CD4-positive, alpha-beta T cell (primary cell): ENCODE measurements around the gene ABCC9. TPM values are rescaled to one million over a fixed set of nuclear protein-coding genes. Genes with fewer than 3 reads are reported as not detected.

ENCODE experiments used
- ATAC-seq: fragments of 200-7000 bp; cut with Tn5 transposase; one replicate; pipeline ENCODE4 v1.10.0; 2022; ENCODE audit warnings: mild to moderate bottlenecking; ENCODE audit not compliant: poor library complexity
- CTCF ChIA-PET: fragments of 350-600 bp; sonication (Branson Sonifier 250); formaldehyde crosslinking; loops from one replicate; lab custom pipeline; 2021; ENCODE audit warnings: antibody characterized with exemption, inconsistent platforms; lab: Charles Lee
- POLR2A ChIA-PET: fragments of 350-600 bp; sonication (Branson Sonifier 250); formaldehyde crosslinking; loops from one replicate; lab custom pipeline; 2021; ENCODE audit warnings: antibody characterized with exemption, inconsistent platforms; lab: Charles Lee
- DNase-seq, 14 experiments: peaks; one replicate each; pipeline ENCODE4 v3.0.0-alpha.2; 2013 to 2020; ENCODE audit warnings: mixed read lengths in 2 of 14
- H3K27ac ChIP-seq, 2 donors: one replicate each; pipeline versions ENCODE4 v1.5.1 to v1.7.0; 2013; ENCODE audit warnings: low read length in 2 of 2, low read depth in 1 of 2, mild to moderate bottlenecking in 1 of 2
- H3K27me3 ChIP-seq, 2 experiments: 1 replicate in 1 of 2; 2 replicates in 1 of 2; pipeline versions ENCODE4 v1.6.1 to v1.7.0; 2013; ENCODE audit warnings: low read length in 2 of 2, control low read depth in 1 of 2, mild to moderate bottlenecking in 1 of 2, moderate library complexity in 1 of 2; ENCODE audit not compliant: insufficient read depth in 2 of 2, control insufficient read depth in 1 of 2
- H3K36me3 ChIP-seq: one replicate; pipeline ENCODE4 v1.6.1; 2013; ENCODE audit warnings: low read length, control low read depth; ENCODE audit not compliant: insufficient read depth
- H3K4me1 ChIP-seq: one replicate; pipeline ENCODE4 v1.6.1; 2013; ENCODE audit warnings: low read length, control low read depth; ENCODE audit not compliant: insufficient read depth
- H3K4me3 ChIP-seq: one replicate; pipeline ENCODE4 v1.5.1; 2013; ENCODE audit warnings: mild to moderate bottlenecking, low read length, moderate library complexity
- H3K9me3 ChIP-seq, 2 experiments: 1 replicate in 1 of 2; 2 replicates in 1 of 2; pipeline versions ENCODE4 v1.6.1 to v1.7.0; 2013; ENCODE audit warnings: low read length in 2 of 2, mild to moderate bottlenecking in 2 of 2, control low read depth in 1 of 2, moderate library complexity in 1 of 2; ENCODE audit not compliant: control insufficient read depth in 1 of 2, insufficient read depth in 1 of 2
- H3K27ac Mint-ChIP-seq: one replicate; pipeline ENCODE4 v1.8.0; 2020; ENCODE audit warnings: mixed read lengths
- H3K27me3 Mint-ChIP-seq: one replicate; pipeline ENCODE4 v1.8.0; 2021; ENCODE audit warnings: mixed read lengths
- H3K36me3 Mint-ChIP-seq: one replicate; pipeline ENCODE4 v1.8.0; 2021; ENCODE audit warnings: low read depth, mixed read lengths
- H3K4me1 Mint-ChIP-seq: one replicate; pipeline ENCODE4 v1.8.0; 2021; ENCODE audit warnings: low read depth, mixed read lengths
- H3K4me3 Mint-ChIP-seq: one replicate; pipeline ENCODE4 v1.8.0; 2020; ENCODE audit warnings: mild to moderate bottlenecking, mixed read lengths
- H3K9me3 Mint-ChIP-seq: one replicate; pipeline ENCODE4 v1.8.0; 2020; ENCODE audit warnings: mixed read lengths
- intact Hi-C, 2 experiments: fragments of 100-400 bp; cut with DNase I in 1 of 2; cut with micrococcal nuclease in 1 of 2; formaldehyde crosslinking; loops; one replicate each; pipeline versions ENCODE4 v1.15.1 to v1.9.0; 2023 to 2025; cut with DNase I, micrococcal nuclease
- total RNA-seq, 174 experiments: library from RNA in 2 of 174; stranded (reverse) in 2 of 174; gene quantifications; one replicate each; pipeline ENCODE4 v1.2.3 and lab custom pipeline; 2021 to 2026
- TF ChIP-seq, protein P1 (sequence below): fragments of 200-600 bp; IDR thresholded peaks from one replicate; pipeline ENCODE4 v1.8.0; 2022; ENCODE audit warnings: antibody characterized with exemption, mild to moderate bottlenecking

Gene ABCC9
- total RNA-seq, 2 experiments from 2014 or later = not detected

DNA sequence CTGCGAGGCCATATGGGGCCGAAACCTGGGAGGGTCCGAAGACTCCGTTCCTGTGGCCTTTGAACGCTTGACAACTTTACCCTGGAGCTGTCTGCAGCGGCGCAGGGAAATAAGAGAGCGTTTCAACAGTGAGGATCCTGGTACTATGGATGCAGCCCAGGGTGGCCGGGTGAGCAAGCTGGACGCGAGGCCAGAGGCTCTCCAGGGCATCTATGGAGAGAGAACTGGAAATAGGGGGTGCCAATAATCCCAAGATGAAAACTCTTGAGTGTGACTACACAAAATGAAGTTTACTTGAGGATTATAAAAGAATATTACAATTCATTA, 1.1 kb upstream of the ABCC9 start:
- Mint-ChIP-seq H3K4me3 (no peak overlapping the region), H3K27me3 (peaks cover 90% of the 10 kb centered on the region), H3K4me1 (peaks cover 17% of the 10 kb centered on the region), H3K36me3 (no peaks in the 10 kb centered on the region), H3K9me3 (peaks cover 17% of the 10 kb centered on the region), H3K27ac (no peak overlapping the region)
- ATAC-seq = no peak
- Histone ChIP-seq H3K27me3 (peaks cover 31 to 61% of the 10 kb centered on the region in 2 experiments), H3K4me3 (no peak overlapping the region), H3K4me1 (peaks cover 12% of the 10 kb centered on the region), H3K36me3 (no peaks in the 10 kb centered on the region), H3K27ac (no peak overlapping the region), H3K9me3 (peaks cover 22% of the 10 kb centered on the region in 2 experiments)
- intact Hi-C loops = no loop called here
- TF ChIP-seq, protein P1, sequence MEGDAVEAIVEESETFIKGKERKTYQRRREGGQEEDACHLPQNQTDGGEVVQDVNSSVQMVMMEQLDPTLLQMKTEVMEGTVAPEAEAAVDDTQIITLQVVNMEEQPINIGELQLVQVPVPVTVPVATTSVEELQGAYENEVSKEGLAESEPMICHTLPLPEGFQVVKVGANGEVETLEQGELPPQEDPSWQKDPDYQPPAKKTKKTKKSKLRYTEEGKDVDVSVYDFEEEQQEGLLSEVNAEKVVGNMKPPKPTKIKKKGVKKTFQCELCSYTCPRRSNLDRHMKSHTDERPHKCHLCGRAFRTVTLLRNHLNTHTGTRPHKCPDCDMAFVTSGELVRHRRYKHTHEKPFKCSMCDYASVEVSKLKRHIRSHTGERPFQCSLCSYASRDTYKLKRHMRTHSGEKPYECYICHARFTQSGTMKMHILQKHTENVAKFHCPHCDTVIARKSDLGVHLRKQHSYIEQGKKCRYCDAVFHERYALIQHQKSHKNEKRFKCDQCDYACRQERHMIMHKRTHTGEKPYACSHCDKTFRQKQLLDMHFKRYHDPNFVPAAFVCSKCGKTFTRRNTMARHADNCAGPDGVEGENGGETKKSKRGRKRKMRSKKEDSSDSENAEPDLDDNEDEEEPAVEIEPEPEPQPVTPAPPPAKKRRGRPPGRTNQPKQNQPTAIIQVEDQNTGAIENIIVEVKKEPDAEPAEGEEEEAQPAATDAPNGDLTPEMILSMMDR = no peak
- DNase-seq = no peak
- POLR2A ChIA-PET = no interaction called here
- CTCF ChIA-PET = no interaction called here

DNA sequence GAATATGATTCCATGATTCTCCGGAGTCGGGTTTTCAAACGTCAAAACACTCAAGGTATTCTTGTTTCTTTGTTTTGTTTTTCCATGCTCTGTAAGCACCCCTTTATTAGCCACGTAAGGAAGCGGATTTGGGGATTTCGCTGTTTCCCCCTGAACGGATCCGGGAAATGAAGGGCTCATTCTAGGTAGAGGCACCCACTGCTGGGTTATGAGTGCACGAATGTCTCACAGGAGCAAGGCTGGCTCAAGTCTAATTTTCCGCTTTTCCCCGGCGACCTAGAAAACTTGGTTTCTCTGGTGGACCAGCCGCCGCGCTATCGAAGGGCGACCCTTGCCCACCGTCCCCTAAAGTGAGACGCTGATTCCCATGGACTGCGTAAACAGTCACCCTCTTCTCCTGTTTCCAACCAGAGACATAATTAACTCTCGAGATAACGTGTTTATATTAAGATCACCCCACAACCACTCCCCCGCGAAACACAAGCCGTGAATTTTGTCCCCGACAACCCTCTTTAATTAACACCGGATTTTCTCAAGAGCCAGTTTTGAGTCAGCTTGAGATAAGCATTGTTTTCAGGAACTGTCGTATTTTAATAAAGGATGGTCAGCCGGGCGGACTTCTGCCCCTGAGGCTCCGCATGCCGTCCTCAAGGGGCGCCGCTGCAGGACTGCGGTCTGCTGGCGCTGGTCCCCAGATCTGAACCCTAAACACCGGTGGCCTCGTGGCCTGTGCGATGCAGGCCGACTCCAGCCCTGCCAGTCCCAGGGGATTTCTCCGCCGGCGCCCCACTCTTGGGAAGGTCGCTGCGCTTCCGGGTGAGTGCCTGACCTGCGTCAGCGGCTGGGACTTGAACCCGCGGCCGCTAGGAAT, 515 bp upstream of the ABCC9 start:
- H3K4me3 Mint-ChIP-seq = peak overlapping the region; percentile 60
- DNase-seq = no peak
- H3K4me1 Mint-ChIP-seq = peaks cover 17% of the 10 kb centered on the region
- H3K27ac ChIP-seq = no peak overlapping the region
- H3K4me3 ChIP-seq = peak overlapping the region; percentile 10
- H3K36me3 Mint-ChIP-seq = no peaks in the 10 kb centered on the region
- H3K36me3 ChIP-seq = no peaks in the 10 kb centered on the region
- H3K9me3 ChIP-seq = peaks cover 18 to 22% of the 10 kb centered on the region in 2 experiments
- H3K27me3 Mint-ChIP-seq = peaks cover 91% of the 10 kb centered on the region
- intact Hi-C loops = no loop called here
- ATAC-seq = no peak
- H3K4me1 ChIP-seq = peaks cover 12% of the 10 kb centered on the region
- H3K27me3 ChIP-seq = peaks cover 31 to 67% of the 10 kb centered on the region in 2 experiments
- ChIA-PET CTCF (no interaction called here), POLR2A (no interaction called here)
- no peak overlapping the region for H3K27ac Mint-ChIP-seq
- TF ChIP-seq, protein P1 = no peak
- H3K9me3 Mint-ChIP-seq = peaks cover 14% of the 10 kb centered on the region

DNA sequence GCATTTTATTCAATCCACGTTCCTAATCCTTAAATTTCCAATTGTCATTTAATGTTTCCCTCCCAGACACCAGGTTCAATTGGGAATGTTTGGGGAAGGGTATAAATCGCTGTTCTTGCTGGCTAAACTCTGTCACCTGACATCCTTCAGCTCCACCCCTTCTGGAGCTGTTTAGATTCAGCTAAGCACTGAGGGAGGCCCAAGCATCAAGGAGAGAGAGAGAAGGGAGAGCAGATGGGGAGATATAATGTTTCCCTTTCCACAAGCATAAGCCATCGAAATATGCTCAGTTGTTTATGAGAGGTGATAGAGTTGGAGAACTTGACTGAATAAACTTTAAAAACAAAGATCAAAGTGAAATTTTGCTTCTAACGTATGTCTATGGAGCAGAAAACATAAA, 1.8 kb downstream of the ABCC9 start:
- DNase-seq (no peak), ATAC-seq (no peak)
- Histone ChIP-seq H3K4me1 (peaks cover 12% of the 10 kb centered on the region), H3K9me3 (peaks cover 8 to 14% of the 10 kb centered on the region in 2 experiments), H3K36me3 (no peaks in the 10 kb centered on the region), H3K4me3 (no peak overlapping the region), H3K27ac (no peak overlapping the region), H3K27me3 (peaks cover 31 to 68% of the 10 kb centered on the region in 2 experiments)
- intact Hi-C loops = no loop called here
- CTCF ChIA-PET = no interaction called here
- TF ChIP-seq, protein P1 = no peak
- Mint-ChIP-seq H3K4me1 (peaks cover 17% of the 10 kb centered on the region), H3K36me3 (no peaks in the 10 kb centered on the region), H3K4me3 (no peak overlapping the region), H3K9me3 (peaks cover 2% of the 10 kb centered on the region), H3K27me3 (peaks cover 85% of the 10 kb centered on the region), H3K27ac (no peak overlapping the region)
- POLR2A ChIA-PET = no interaction called here
